ENCODE data around the gene RASD1. TPM values are rescaled to one million over a fixed set of nuclear protein-coding genes. Genes with fewer than 3 reads are reported as not detected.

RASD1 gene
- total RNA-seq, 1 donor from 2014 or later = 6.4 TPM

DNA sequence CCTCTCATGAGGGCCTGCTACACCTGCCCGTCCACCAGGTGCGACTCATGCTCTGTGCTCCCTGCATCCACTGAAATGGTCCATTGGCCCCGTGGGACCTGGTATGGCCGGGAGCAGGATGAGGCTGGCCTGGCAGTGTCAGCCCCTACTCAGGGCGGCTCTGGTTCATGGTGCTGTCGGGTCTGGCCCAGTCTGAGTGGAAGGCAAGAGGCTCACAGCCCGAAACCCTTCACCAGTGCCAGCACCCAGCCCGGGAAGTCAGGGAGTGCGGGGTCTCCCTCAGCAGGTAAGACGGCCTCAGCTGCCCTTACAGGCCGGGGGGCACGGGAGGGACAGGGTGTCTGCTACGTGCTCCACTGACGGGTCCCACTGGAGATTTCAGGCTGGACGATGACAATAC is 40.5 kb upstream of the RASD1 start:
- H3K4me3 Mint-ChIP-seq = no peak overlapping the region
- no peaks in the 10 kb centered on the region for H3K9me3 Mint-ChIP-seq
- peaks cover 20% of the 10 kb centered on the region for H3K4me1 Mint-ChIP-seq (ENCODE audit: unreplicated experiment)
- no peaks in the 10 kb centered on the region for H3K27me3 Mint-ChIP-seq
- H3K36me3 Mint-ChIP-seq = no peaks in the 10 kb centered on the region
- TF ChIP-seq, protein P1, sequence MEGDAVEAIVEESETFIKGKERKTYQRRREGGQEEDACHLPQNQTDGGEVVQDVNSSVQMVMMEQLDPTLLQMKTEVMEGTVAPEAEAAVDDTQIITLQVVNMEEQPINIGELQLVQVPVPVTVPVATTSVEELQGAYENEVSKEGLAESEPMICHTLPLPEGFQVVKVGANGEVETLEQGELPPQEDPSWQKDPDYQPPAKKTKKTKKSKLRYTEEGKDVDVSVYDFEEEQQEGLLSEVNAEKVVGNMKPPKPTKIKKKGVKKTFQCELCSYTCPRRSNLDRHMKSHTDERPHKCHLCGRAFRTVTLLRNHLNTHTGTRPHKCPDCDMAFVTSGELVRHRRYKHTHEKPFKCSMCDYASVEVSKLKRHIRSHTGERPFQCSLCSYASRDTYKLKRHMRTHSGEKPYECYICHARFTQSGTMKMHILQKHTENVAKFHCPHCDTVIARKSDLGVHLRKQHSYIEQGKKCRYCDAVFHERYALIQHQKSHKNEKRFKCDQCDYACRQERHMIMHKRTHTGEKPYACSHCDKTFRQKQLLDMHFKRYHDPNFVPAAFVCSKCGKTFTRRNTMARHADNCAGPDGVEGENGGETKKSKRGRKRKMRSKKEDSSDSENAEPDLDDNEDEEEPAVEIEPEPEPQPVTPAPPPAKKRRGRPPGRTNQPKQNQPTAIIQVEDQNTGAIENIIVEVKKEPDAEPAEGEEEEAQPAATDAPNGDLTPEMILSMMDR (conservative IDR thresholded peaks at IDR 0.05) = no peak
- no peak for DNase-seq (ENCODE audit: extremely low spot score, unreplicated experiment)
- H3K27ac Mint-ChIP-seq = no peak overlapping the region

DNA sequence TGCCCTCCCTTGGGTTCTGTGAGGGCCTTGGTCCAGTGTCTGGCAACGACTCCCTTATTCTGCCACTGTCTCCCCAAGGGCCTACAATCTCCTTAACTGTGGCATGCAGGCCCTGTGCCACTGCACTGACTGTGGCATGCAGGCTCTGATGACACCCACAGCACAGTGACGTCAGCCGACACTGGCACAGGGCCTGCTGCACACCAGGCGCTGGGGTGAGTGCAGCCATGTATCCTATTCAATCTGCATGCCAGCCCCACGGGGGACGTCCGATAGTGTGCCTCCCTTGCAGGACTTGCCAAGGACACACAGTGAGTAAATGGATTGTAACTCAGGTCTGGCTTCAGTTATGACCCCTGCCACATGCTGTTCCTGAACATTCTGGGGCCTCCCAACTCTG is 39.8 kb upstream of the RASD1 start:
- peaks cover 17% of the 10 kb centered on the region for H3K4me1 Mint-ChIP-seq (ENCODE audit: unreplicated experiment)

GRCh38 chr17:17533901-17534441 is 37.8 kb upstream of the RASD1 start:
- Mint-ChIP-seq H3K9me3 (no peaks in the 10 kb centered on the region), H3K4me1 (ENCODE audit: unreplicated experiment) (peaks cover 5% of the 10 kb centered on the region), H3K36me3 (no peaks in the 10 kb centered on the region), H3K27me3 (no peaks in the 10 kb centered on the region), H3K4me3 (no peak overlapping the region), H3K27ac (no peak overlapping the region)
- DNase-seq (ENCODE audit: extremely low spot score, unreplicated experiment) = no peak
- TF ChIP-seq, protein P1 (conservative IDR thresholded peaks at IDR 0.05) = no peak

More for the DNA sequence above, 39.8 kb upstream of the RASD1 start:
- TF ChIP-seq, protein P1 (conservative IDR thresholded peaks at IDR 0.05) = no peak
- H3K4me3 Mint-ChIP-seq = no peak overlapping the region
- H3K27ac Mint-ChIP-seq = no peak overlapping the region
- no peaks in the 10 kb centered on the region for H3K36me3 Mint-ChIP-seq
- no peaks in the 10 kb centered on the region for H3K9me3 Mint-ChIP-seq
- H3K27me3 Mint-ChIP-seq = no peaks in the 10 kb centered on the region
- DNase-seq (ENCODE audit: extremely low spot score, unreplicated experiment) = no peak

DNA sequence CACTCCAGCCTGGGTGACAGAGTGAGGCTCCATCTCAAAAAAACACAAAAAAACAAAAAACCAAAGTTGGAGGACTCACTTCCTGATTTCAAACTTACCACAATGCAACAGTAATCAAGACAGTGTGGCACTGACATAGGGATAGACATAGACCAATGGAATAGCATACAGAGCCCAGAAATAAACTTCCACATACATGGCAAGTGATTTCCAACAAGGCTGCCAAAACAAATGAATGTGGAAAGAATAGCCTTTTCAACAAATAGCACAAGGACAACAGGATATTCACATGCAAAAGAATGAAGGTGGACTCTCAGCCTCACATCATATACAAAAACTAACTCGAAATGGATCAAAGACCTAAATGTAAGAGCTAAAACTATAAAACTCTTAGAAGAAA is 36.8 kb upstream of the RASD1 start:
- no peak for DNase-seq (ENCODE audit: extremely low spot score, unreplicated experiment)
- Mint-ChIP-seq H3K4me3 (no peak overlapping the region), H3K36me3 (no peaks in the 10 kb centered on the region), H3K27me3 (no peaks in the 10 kb centered on the region), H3K9me3 (no peaks in the 10 kb centered on the region), H3K27ac (no peak overlapping the region), H3K4me1 (ENCODE audit: unreplicated experiment) (no peaks in the 10 kb centered on the region)
- TF ChIP-seq, protein P1 (conservative IDR thresholded peaks at IDR 0.05) = no peak

DNA sequence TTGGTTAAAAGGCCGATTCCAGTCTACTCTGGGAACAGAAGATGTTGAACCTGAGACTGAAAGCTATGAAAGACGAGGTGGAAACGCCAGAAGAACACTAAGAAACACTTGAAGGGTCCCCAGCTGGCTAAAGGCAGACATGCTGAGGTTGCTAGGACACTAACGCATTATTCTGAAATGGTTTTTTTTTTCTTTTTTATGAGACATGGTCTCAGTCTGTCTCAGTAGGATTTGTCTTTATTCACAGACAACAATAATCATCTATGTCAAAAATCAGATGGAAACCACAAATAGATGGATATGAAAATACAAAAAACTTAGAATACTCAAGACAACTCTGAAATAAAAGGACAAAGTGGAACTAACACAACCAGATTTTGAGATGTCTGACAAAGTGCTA is 35.0 kb upstream of the RASD1 start:
- TF ChIP-seq, protein P1 (conservative IDR thresholded peaks at IDR 0.05) = no peak
- DNase-seq (ENCODE audit: extremely low spot score, unreplicated experiment) = no peak
- H3K9me3 Mint-ChIP-seq = no peaks in the 10 kb centered on the region
- H3K27ac Mint-ChIP-seq = no peak overlapping the region
- H3K4me3 Mint-ChIP-seq = no peak overlapping the region
- no peaks in the 10 kb centered on the region for H3K4me1 Mint-ChIP-seq (ENCODE audit: unreplicated experiment)
- no peaks in the 10 kb centered on the region for H3K36me3 Mint-ChIP-seq
- H3K27me3 Mint-ChIP-seq = no peaks in the 10 kb centered on the region
